ENCODE data around the gene INCA1.
A peak's percentile ranks its signal among the peaks of the same experiment; 100 is the strongest.

INCA1 gene

DNA sequence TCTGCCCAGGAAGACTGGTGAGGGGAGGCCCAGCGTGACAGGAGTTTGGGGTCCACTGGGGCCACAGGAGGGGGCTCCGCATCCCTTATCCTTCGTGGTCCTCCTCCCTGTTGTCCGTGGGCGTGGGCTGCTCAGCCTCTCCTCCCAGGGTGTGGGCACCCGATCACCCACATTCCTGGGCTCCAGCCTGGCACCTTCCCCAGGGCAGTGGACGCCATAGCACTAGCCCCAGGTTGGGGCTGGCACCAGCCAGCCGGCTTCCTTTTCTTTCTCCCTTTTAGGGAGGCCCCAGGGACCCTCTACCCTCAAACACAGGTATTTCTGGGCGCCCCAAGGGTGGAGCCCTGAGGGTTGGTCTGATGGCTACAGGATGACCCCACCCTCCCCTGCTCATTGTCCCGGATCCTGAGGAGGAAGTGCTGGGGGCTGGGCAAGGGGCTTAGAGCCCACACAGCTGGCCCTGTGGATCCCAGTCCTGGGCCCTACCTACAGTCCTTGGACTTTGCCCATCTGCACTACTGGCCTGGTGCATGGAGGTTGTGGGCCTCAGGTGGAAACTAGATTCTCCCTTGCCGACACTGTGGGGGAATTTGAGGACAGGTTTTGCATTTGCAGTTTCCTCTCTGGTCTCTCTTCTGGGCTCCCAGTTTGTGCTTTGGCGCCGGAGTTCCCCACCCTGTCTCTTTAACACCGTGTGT lies 1.6 kb upstream of the INCA1 start:
- Histone ChIP-seq H2AFZ (ENCODE audit: low read depth, low read length, severe bottlenecking) (no peak overlapping the region), H3K4me2 (ENCODE audit: low read depth, low read length, poor library complexity, severe bottlenecking) (peak overlapping the region; percentile 65), H3K9me2 (replicated peaks; ENCODE audit: insufficient read depth, low read length) (no peaks in the 10 kb centered on the region), H3K27ac (ENCODE audit: low read depth, low read length) (no peak overlapping the region), H3K36me3 (ENCODE audit: low read length) (no peaks in the 10 kb centered on the region), H3K9me3 (ENCODE audit: insufficient read depth, low read length) (no peaks in the 10 kb centered on the region), H3K79me2 (ENCODE audit: insufficient read depth, low read length) (no peaks in the 10 kb centered on the region), H3K27me3 (ENCODE audit: low read length) (no peaks in the 10 kb centered on the region), H4K20me1 (ENCODE audit: low read depth, low read length) (no peaks in the 10 kb centered on the region), H3F3A (ENCODE audit: insufficient read depth) (no peaks in the 10 kb centered on the region), H3K9ac (ENCODE audit: low read length) (peak overlapping the region; percentile 88), H3K4me3 (ENCODE audit: insufficient read depth, low read length, poor library complexity, severe bottlenecking) (peak overlapping the region; percentile 88)
- TF ChIP-seq, protein P1, sequence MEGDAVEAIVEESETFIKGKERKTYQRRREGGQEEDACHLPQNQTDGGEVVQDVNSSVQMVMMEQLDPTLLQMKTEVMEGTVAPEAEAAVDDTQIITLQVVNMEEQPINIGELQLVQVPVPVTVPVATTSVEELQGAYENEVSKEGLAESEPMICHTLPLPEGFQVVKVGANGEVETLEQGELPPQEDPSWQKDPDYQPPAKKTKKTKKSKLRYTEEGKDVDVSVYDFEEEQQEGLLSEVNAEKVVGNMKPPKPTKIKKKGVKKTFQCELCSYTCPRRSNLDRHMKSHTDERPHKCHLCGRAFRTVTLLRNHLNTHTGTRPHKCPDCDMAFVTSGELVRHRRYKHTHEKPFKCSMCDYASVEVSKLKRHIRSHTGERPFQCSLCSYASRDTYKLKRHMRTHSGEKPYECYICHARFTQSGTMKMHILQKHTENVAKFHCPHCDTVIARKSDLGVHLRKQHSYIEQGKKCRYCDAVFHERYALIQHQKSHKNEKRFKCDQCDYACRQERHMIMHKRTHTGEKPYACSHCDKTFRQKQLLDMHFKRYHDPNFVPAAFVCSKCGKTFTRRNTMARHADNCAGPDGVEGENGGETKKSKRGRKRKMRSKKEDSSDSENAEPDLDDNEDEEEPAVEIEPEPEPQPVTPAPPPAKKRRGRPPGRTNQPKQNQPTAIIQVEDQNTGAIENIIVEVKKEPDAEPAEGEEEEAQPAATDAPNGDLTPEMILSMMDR (IDR thresholded peaks at IDR 0.05; ENCODE audit: insufficient read depth, low read length, poor library complexity, severe bottlenecking) = no peak
- TF ChIP-seq EZH2phosphoT487 (conservative IDR thresholded peaks at IDR 0.05; ENCODE audit: low read length) = no peak

DNA sequence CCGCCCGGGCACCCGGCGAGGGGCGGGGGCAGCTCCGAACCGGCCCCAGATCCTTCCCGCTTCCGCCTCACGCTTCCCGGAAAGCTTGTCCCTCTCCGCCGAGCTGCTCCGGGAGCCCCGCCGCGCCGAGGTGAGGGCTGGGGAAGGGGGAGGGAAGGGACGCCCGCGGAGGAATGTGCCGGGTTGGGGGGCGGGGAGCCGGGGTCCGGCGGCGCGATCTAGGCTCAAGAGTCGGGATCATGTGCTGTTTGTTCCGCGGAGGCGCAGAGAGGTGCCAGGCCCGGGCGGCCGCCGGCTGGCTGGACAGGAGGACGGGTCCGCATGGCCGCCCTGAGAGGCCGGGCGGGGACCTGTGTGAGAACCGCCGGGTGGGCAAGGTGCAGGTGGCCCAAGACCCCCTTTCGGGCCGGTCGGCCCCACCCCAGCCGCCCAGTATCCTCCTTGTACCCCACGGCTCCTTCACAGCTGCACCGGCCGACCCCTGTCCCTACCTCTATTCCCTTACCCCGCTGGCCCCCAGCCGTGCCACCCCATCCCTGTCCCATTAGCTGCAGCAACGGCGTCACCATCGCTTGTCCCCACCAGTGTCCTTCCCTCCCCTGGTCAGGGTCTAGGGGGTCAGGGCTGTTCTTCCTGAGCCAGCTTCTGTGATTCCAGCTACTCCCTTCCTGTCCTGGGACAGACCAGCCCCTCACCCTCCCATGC lies 857 bp upstream of the INCA1 start:
- Histone ChIP-seq H3F3A (ENCODE audit: insufficient read depth) (no peaks in the 10 kb centered on the region), H3K27me3 (ENCODE audit: low read length) (no peaks in the 10 kb centered on the region), H3K9me2 (replicated peaks; ENCODE audit: insufficient read depth, low read length) (no peaks in the 10 kb centered on the region), H3K4me3 (ENCODE audit: insufficient read depth, low read length, poor library complexity, severe bottlenecking) (peak overlapping the region; percentile 88), H4K20me1 (ENCODE audit: low read depth, low read length) (no peaks in the 10 kb centered on the region), H3K36me3 (ENCODE audit: low read length) (no peaks in the 10 kb centered on the region), H3K27ac (ENCODE audit: low read depth, low read length) (no peak overlapping the region), H2AFZ (ENCODE audit: low read depth, low read length, severe bottlenecking) (peak overlapping the region; percentile 78), H3K9ac (ENCODE audit: low read length) (peak overlapping the region; percentile 88), H3K4me2 (ENCODE audit: low read depth, low read length, poor library complexity, severe bottlenecking) (peak overlapping the region; percentile 65), H3K79me2 (ENCODE audit: insufficient read depth, low read length) (no peaks in the 10 kb centered on the region), H3K9me3 (ENCODE audit: insufficient read depth, low read length) (no peaks in the 10 kb centered on the region)
- TF ChIP-seq EZH2phosphoT487 (conservative IDR thresholded peaks at IDR 0.05; ENCODE audit: low read length) = no peak
- TF ChIP-seq, protein P1 (IDR thresholded peaks at IDR 0.05; ENCODE audit: insufficient read depth, low read length, poor library complexity, severe bottlenecking) = no peak

DNA sequence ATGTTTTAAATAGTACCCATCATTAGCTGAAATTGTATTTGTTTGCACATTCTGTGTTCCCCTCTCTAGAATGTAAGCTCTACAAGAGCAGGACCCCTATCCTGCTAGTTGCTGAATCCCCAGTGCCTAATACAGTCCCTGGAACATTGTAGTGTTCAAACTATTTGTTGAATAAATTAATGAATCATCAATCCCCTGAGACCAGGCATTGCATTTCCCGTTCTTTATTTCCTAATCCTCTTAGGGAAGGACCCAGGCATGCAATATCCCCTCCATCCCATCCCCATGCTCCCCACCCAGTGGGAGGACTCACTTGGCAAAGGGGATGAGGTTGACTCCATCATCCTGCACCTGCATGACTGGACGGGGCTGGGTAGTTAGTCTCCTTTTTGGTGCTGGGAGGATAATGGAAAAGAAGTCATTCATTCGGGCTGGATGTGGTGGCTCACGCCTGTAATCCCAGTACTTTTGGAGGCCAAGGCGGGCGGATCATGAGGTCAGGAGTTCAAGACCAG lies 3.2 kb downstream of the INCA1 start:
- H3K9me3 ChIP-seq (ENCODE audit: insufficient read depth, low read length) = no peaks in the 10 kb centered on the region
- H3K9me2 ChIP-seq (replicated peaks; ENCODE audit: insufficient read depth, low read length) = no peaks in the 10 kb centered on the region
- TF ChIP-seq, protein P1 (IDR thresholded peaks at IDR 0.05; ENCODE audit: insufficient read depth, low read length, poor library complexity, severe bottlenecking) = no peak
- no peak for TF ChIP-seq EZH2phosphoT487 (conservative IDR thresholded peaks at IDR 0.05; ENCODE audit: low read length)
- no peaks in the 10 kb centered on the region for H3K36me3 ChIP-seq (ENCODE audit: low read length)
- H3K79me2 ChIP-seq (ENCODE audit: insufficient read depth, low read length) = no peaks in the 10 kb centered on the region
- H3K4me2 ChIP-seq (ENCODE audit: low read depth, low read length, poor library complexity, severe bottlenecking) = no peak overlapping the region
- no peaks in the 10 kb centered on the region for H3K27me3 ChIP-seq (ENCODE audit: low read length)
- no peak overlapping the region for H2AFZ ChIP-seq (ENCODE audit: low read depth, low read length, severe bottlenecking)
- H3K9ac ChIP-seq (ENCODE audit: low read length) = no peak overlapping the region
- peaks cover 7% of the 10 kb centered on the region; the same call in 1 of the 2 replicates for H3F3A ChIP-seq (ENCODE audit: insufficient read depth)
- no peak overlapping the region for H3K27ac ChIP-seq (ENCODE audit: low read depth, low read length)
- no peak overlapping the region for H3K4me3 ChIP-seq (ENCODE audit: insufficient read depth, low read length, poor library complexity, severe bottlenecking)
- no peaks in the 10 kb centered on the region for H4K20me1 ChIP-seq (ENCODE audit: low read depth, low read length)
